AG09319 (cell line): ENCODE data around the gene VPS51.

Experiments used
- DNase-seq: peaks from one replicate; pipeline ENCODE4 v3.0.0-alpha.2; 2010; ENCODE audit warnings: low read depth; ENCODE audit errors: extremely low read depth
- TF ChIP-seq, protein P1 (sequence below): IDR thresholded peaks from 2 replicates; pipeline ENCODE4 v1.5.1; 2011; ENCODE audit warnings: low read depth, mild to moderate bottlenecking, inconsistent platforms, low read length, moderate library complexity

Gene VPS51

DNA sequence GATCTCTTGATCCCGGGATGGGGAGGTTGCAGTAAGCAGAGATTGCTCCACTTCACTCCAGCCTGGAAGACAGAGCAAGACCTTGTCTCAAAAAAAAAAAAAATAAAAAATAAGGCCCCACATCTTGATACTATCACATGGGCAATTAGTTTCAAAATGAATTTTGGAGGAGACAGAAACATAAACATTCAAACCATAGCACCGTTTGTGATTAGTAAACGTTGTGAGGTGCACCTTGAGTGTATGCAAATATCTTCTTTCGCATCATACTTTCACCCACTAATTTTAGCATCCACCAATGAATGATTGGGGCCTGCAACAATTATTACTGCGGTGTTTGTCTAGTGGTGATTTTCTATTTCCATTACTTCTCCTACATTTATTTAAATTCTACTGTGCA lies 63.0 kb downstream of the VPS51 start:
- no peak for DNase-seq
- TF ChIP-seq, protein P1, sequence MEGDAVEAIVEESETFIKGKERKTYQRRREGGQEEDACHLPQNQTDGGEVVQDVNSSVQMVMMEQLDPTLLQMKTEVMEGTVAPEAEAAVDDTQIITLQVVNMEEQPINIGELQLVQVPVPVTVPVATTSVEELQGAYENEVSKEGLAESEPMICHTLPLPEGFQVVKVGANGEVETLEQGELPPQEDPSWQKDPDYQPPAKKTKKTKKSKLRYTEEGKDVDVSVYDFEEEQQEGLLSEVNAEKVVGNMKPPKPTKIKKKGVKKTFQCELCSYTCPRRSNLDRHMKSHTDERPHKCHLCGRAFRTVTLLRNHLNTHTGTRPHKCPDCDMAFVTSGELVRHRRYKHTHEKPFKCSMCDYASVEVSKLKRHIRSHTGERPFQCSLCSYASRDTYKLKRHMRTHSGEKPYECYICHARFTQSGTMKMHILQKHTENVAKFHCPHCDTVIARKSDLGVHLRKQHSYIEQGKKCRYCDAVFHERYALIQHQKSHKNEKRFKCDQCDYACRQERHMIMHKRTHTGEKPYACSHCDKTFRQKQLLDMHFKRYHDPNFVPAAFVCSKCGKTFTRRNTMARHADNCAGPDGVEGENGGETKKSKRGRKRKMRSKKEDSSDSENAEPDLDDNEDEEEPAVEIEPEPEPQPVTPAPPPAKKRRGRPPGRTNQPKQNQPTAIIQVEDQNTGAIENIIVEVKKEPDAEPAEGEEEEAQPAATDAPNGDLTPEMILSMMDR: no peak

DNA sequence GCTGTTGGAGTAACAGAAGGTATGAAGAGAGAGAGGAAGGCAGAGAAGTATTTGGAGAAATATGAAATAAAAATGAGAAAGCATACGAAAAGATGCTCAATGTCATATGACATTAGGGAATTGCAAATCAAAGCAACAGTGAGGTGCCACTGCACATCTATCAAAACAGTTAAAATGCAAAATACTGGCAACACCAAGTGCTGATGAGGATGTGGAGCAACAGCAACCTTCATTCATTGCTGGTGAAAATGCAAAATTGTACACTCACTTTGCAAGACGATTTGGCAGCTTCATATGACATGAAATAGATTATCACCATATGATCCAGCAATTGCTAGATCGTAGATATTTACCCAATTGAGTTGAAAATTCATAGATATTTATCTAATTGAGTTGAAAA lies 64.6 kb downstream of the VPS51 start:
- DNase-seq: no peak
- TF ChIP-seq, protein P1: no peak
